GM19395 (cell line): Measurements from ENCODE around the gene TECPR2.

Experiments
- ATAC-seq: cut with Tn5 transposase; IDR thresholded peaks from one replicate; pipeline ENCODE4 v1.9.1; 2021; ENCODE audit warnings: mild to moderate bottlenecking, moderate library complexity; ENCODE audit not compliant: unreplicated experiment

Gene TECPR2

DNA sequence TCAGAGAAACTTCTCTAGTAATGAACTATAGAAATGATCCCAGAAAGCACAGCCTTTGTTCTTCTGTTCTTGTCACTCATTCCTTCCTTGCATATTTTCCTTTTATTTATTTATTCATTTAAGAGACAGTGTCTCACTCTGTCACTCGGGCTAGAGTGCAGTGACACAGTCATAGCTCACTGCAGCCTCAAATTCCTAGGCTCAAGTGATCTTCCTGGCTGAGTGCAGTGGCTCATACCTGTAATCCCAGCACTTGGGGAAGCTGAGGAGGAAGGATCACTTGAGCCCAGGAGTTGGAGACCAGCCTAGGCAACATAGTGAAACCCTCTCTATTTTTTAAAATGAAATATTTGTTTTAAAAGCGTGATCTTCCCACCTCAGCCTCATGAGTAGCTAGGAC lies 11.5 kb downstream of the TECPR2 start:
- no peak for ATAC-seq

DNA sequence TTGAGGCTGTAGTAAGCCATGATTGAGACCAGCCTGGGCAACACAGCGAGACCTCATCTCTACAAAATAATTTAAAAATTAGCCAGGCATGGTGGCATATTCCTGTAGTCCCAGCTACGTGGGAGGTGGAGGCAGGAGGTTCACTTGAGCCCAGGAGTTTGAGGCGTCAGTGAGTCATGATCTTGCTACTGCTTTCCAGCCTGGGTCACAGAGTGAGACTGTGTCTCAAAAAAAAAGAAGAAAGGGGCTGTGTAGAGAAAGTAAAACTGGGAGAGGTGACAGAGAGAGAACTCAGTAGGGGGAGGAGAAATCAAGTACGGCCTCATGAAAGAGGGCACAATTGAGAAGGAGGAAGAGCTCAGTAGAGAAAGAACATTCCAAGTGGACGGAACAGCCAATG lies 12.4 kb downstream of the TECPR2 start:
- ATAC-seq: no peak

DNA sequence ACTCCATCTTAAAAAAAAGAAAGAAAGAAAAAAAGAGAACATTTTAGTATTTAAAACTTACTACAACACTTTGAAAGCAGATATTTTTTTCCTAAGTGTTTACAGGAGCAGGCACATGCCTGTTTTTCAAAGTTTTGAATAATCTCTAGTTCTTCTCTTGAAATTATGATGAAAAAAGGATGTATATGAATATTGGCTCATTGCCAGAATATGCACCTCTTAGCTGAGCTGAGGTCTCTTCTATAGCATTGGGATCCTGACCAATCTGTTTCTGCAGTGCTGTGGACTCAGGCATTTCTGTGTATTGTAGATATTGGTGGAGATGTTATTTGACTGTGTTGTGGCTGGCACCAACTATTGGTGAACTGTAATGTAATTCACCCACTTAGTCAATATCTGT lies 15.0 kb downstream of the TECPR2 start:
- no peak for ATAC-seq

DNA sequence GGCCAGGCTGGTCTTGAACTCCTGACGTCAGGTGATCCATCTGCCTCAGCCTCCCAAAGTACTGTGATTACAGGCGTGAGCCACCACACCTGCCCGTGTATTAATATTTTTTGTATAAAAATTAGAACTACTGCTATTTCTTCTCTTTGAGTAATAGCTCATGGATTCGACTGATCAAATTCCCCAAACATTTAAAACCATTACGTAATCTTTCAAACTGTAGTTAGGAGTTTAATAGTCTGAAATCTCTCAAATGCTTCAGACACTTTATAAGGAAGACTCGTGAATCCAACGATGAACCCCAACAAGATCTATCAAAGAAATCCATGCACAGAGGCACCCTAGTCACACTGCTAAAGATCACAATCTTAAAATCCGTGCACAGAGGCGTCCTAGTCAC lies 16.1 kb downstream of the TECPR2 start:
- ATAC-seq: no peak

DNA sequence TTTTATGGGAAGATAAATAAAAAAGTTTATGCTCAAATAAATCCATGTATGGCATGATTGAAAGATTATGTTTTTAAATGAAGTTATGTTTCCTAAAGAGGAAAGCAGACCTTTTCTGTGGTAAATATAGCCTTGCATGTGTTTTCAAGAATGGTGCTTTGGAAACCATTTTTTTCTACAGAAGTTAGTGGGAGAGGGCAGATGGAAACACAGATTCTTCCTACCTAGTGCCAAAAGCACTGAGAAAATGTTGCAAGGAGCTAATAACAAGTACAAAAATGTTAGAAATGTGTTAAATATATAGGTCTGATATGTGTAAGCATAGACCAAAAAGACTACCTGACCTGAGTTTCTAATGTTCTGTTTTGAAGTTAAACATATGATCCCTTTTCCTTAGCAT lies 24.3 kb downstream of the TECPR2 start:
- no peak for ATAC-seq

DNA sequence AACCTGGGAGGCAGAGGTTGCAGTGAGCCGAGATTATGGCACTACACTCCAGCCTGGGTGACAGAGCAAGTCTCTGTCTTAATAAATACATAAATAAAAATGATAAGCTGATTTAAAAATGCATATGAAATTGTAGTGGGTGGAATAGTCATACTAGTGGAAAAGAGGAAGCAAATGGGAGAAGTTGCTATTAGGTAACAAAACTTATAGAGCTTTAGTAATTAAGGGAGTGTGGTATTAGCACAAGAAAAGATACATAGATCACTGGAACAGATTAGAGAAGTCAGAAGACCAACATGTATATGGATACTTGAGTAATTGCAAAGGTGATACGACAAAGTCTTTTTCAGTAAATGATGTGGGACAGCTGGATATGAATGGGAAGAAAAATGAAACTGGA lies 26.5 kb downstream of the TECPR2 start:
- ATAC-seq: no peak

DNA sequence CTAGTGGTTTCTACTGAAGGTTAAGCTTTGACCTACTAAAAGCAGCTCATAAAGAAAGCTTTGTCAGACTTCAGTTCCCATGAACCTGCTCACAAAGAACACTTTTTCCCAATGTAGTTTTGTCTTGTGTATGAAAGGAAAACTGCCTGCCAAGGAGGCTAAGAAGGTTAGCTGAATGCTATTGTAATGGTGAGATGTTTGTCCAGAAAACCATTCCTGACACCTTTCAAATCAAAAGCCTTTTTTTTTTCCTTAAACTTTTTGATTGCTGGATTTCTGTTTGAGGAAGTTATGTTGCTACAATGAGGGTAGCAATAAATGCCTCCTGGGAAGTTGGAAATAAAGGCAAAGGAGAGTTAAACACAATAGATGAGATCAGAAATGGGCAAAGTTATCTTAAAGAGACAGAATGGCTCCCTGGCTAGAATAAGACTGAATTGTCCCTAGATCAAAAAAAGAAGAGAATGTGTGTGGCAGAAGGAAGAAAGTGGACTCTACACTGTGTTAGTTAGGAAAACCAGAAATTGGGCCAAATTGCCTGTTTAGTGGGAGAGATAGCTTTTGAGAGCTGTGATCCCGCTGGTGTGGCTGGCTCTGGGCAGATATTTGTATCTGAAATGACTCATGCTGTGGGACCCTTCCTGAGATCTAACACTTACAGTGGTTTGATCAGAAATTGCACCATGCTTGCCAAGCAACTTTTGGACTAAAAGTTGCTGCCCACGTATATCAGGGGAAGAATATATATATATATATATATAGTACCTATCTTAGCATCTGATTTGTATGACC lies 27.5 kb downstream of the TECPR2 start:
- no peak for ATAC-seq

DNA sequence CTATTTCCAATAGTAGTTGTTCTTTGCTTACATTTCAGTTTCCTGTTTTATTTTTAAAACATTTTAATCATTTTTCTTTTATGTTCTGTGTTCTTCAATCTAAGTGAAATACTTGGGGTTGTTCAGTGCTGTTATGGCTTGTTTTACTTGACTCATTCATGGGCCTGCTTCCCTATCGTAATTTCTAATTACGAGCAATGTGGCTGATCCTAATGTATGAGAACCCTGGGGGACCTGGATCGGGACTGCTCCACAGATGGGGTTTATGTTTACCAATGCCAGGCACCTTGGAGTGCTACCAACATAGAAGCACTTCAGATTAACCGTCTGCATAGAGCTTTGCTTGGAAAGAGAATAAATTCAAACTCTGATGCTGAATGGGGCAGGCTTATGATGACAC lies 29.8 kb downstream of the TECPR2 start:
- ATAC-seq: no peak

DNA sequence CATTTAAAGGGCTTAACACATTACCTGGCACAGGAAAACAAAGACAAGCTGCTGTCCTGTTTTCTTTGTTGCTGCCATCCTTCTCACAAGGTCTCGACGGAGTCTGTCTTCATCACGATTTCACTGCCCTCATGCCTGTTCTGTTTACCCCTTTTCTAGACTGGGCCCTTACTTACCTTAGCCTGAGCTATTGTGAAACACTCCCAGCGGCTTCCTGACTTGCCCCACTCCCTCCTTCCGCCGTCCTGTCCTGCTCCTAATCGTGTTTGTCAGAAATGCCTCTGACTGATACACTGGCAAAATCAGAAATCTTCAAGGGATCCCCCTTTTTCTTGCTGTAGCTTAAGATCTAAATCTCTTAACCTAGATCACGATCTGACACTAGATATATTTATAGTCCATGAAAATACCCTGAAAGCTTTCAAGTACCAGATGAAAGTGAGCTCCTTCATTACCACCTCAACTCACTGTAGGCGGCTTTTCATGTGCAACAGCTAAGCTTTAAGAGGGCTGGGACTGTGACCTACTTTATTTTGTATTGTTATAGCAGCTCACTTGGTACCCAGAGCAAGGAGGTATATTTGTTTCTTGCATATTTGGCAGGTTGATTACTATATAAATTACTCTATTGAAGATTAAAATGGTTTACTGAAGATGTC lies 32.1 kb downstream of the TECPR2 start:
- no peak for ATAC-seq

DNA sequence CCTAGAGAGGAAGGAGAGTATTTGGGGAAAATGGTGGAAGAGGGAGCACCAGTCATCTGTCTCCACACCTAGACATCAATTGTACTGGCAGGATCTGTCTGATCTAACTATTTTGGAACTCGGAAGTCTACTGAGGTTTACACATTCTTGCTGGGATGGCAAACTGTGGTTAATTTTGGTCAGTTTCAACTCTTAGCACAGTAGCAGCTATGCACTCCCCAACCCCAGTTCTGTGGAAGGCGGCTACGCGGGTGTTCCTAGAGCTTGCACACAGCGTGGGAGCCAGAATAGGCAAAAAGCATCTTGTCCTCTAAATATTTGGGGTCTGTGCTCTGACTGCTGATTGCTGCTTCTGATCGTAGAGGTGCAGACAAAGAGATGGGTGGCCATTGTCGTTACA lies 33.8 kb downstream of the TECPR2 start:
- ATAC-seq: no peak

DNA sequence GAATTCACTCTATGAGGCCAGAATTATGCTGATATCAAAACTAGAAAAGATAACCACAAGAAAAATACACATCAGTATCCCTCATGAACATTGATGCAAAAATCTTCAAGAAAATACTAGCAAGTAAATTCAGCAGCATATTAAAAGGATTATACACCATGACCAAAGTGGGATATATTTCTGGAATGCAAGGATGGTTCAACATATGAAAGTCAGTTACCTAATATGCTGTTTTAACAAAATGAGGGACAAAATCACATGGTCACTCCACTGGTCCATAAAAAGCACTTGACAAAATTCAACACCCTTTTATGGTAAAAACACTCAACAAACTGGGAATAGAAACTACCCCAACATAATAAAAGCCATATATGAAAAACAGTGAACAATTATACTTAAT lies 40.3 kb downstream of the TECPR2 start:
- no peak for ATAC-seq

DNA sequence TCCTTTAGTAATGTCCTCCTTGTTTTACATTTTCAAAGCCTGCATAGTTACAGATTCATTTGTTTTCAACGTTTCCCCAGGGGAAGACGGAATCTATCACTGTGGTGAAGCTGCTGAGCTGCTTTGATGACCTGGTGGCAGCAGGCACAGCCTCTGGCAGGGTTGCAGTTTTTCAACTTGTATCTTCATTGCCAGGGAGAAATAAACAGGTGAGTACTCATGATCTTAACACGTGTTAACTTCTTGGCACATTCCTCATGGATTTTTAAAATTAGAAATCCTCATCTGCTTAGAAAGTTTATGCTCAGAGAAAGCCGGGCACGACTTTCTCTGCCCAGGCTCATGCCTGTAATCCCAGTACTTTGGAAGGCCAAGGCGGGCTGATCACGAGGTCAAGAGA lies 44.5 kb downstream of the TECPR2 start:
- no peak for ATAC-seq

DNA sequence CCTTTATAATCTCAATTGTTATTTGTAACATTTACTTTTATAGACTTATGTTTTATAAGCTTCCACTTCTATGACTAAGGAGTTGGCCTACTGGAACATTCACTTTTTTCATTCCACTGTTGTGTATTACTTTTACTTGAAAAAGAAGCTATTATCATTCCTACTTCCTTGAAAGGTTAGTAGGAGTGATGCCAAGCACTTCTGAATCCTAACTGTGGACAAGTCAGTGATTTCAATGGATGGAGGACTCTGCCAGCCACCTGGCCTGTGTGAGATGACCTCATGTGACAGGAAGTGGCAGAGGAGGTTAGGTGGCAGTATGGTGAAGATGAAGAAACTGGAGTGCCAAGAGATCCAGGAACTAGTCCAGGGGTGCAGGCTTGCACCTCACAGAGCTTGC lies 46.0 kb downstream of the TECPR2 start:
- ATAC-seq: no peak

DNA sequence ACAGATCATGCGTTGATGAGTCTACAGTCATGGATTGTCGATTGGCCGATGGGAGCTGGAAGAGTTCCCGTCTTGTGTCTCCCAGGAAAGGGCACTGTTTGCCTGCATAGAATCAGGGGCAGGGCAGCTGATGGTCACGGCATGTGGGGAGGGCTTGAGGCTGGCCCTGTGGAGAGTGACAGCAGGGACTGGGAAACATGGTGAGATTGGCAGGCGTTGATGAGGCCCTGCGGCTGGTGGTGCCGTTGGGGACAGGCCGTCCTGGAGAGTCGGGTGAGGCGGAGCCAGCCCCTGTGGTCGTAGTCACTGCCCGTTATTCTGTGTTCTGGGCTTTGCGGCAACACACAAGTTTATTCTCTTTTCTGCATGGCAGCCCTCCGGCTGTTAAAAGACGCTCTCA lies 52.9 kb downstream of the TECPR2 start:
- no peak for ATAC-seq

DNA sequence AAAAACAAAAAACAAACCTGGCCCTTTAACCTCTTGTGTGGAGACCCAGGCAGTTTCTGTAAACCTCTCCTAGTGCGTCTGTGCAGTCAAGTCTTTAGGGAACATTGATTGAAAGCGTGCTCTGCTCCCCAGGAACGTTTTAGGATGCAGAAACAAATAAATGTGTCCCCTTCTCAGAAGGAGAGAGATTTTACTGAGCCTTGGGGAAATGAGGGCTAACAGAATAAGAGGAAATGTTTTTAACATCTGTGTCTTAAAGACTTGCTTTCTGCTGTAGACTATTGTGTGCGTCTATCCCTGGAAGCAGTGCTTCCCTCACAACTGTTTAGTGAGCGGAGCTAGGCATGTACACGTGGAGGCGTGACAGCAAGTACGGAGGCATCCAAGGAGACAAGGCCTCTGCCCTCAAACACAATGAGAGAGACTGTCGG lies 54.3 kb downstream of the TECPR2 start:
- ATAC-seq: no peak

DNA sequence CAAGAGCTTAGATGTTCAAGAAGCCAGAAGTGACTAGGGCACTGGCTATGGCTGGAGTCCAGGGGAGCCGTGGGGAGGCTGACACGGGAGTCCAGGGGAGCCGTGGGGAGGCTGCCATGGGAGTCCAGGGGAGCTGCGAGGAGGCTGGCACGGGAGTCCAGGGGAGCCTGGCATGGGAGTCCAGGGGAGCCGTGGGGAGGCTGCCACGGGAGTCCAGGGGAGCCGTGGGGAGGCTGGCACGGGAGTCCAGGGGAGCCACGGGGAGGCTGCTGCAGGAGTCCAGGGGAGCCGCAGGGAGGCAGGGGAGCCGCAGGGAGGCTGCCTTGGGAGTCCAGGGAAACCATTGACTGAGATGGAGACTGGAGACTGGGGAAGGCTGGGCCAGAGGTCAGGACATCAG lies 54.9 kb downstream of the TECPR2 start:
- ATAC-seq: no peak

DNA sequence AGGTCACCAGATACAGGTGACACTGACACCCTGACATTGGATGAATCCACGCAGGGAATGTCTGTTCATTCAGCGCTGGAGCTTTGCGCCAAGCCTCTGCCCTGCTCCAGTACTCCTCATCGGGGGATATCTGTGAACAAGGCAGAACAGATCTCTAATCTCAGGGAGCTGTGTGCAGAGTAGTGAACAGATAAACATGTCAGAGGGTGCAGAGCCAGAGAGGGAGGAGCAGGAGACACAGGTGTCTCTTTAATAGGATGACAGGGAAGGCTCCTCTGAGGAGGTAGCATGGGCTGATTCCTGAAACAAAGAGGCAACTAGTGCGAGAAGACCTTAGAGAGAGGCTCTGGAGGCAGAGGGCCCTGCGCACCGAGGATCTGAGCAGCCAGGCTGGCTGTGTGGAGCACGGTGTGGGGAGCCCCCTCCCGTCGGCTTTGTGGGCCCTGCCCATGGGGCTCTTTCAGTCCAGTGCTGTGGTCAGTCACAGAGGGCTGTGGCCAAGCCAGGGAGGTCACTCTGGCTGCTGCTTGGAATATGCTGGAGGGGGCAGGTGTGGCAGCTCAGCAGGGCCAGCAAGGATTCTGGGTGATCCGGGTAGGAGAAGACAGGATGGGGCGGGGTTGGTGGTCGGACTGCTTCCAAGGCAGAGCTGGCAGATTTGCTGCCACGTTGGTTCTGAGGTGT lies 55.6 kb downstream of the TECPR2 start:
- no peak for ATAC-seq

DNA sequence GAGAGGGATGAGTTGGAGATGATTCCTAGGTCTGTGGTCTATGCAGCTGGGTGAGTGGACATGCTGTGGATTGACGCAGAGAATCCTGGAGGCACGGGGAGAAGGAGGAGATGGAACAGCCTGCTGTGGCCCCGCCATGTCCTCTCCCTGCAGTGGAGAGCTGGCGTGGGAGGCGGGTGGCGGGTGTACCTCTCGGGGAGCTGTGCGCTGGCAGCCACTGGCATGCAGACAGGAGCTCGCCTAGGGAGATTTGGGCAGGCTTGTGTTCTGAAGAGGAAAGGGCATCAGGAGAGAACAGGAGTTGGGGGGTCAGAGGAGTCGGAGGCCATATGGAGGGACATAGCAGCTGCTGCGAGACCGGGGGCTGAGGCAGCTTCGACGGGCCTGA lies 56.1 kb downstream of the TECPR2 start:
- no peak for ATAC-seq

DNA sequence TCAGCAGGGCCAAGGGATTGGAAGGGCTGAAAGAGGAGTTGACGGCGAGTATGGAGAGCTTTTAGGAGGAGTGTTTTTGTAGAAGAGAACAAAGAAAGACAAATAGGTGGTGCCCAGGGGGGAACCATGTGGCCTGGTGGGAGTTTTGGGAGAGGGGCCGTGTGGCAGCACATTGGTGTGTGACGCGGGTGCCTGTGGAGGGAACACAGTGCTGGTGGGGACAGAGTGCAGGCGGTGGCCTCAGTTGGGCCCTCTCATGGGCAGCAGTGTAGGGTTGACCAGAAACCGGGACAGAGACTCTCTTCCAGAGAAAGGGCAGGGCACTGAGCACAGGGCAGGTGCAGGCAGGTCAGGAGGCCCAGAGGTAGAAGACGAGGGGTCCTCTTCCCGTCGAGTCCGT lies 56.5 kb downstream of the TECPR2 start:
- no peak for ATAC-seq

DNA sequence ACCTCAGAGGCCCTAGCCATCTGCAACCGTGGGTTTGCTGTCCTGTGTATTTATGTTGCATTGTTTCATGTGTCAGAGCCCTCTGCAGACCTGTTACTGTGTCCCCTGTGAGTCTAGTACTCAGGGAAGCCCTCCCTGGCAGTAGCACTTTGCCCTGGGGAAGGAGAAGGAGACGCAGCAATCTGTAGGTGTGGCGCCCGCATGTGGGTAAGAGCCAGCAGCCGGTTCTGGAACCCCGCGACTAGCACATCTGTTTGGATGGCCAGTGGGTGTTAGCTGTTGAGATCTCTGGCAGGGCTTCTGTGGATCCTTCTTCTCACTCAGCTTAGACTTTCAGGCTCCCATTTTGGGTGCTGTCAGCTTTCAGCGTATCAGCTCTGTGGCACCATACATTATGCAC lies 57.0 kb downstream of the TECPR2 start:
- ATAC-seq: no peak

DNA sequence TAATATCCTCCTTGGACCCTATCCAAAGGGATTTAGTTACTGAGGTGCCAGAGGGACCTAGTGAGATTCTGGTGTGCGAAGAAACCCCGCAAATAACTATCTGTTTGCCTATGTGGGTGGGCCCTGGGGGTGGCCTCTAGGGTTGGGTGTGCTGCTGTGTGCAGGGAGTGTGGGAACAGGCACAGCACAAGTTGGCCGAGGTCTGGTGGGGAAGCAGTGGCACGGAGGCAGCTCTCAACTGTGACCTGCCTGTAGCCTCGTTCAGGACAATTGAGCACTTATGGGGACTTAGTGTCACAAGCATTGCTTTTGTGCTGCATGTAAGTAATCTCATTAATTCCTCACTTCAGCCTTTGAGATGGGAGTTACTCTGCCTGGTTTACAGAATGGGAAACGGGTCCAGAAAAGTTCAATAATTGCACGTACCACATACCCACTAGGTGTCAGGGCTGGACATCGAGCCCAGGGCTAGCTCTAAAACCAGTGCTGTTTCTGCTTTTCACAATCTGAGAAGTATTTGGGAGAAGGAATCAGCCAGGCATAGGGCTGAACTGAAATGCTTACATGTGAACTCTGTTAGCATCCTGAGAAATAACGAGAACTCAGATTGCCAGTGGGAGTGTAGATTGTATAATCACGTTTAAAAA lies 58.8 kb downstream of the TECPR2 start:
- ATAC-seq: no peak

DNA sequence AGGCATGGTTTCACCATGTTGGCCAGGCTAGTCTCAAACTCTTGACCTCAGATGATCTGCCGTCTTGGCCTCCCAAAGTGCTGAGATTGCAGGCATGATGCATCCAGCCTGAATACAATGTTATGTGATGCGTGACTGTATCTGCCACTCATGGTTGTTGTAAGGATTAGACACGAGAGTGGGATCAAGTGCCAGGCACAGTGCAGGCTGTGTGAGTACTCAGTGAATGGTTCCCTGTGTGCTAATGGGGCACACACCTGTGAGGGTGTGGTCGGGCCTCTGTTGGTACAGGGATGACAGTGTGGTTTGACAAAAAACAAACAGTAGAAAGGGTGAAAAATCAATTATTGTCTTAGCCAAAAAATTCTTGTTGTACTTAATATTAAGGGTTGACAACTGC lies 61.8 kb downstream of the TECPR2 start:
- ATAC-seq: no peak
